Measurements from ENCODE around the gene LAMP1.
"Not testable (repeated sequence)": the region's sequence is repeated elsewhere in the genome, so short reads cannot be mapped to it uniquely, and the experiment has no call there.

Gene LAMP1

GRCh38 chr13:113369189-113369588 lies 72.2 kb downstream of the LAMP1 start:
- Histone ChIP-seq H3K27me3 (ENCODE audit: insufficient read depth, low read depth, severe bottlenecking) (no peaks in the 10 kb centered on the region), H3K9me3 (ENCODE audit: severe bottlenecking) (no peaks in the 10 kb centered on the region), H3K4me3 (ENCODE audit: low read depth, low read length) (no peak overlapping the region), H3K36me3 (no peaks in the 10 kb centered on the region), H3K27ac (no peak overlapping the region)
- DNase-seq, result no peak
- TF ChIP-seq CTCF (IDR thresholded peaks at IDR 0.05; ENCODE audit: low read depth, low read length), result no peak

- Histone ChIP-seq H3K9me3 (ENCODE audit: severe bottlenecking) (no peaks in the 10 kb centered on the region), H3K27ac (no peak overlapping the region), H3K4me3 (ENCODE audit: low read depth, low read length) (no peak overlapping the region), H3K36me3 (no peaks in the 10 kb centered on the region), H3K27me3 (ENCODE audit: insufficient read depth, low read depth, severe bottlenecking) (no peaks in the 10 kb centered on the region)
- TF ChIP-seq CTCF (IDR thresholded peaks at IDR 0.05; ENCODE audit: low read depth, low read length), result no peak
- DNase-seq, result no peak
These were observed 72.8 kb downstream of the LAMP1 start for GRCh38 chr13:113369881-113370280.

GRCh38 chr13:113371061-113371460 lies 74.0 kb downstream of the LAMP1 start:
- DNase-seq, result no peak
- no peaks in the 10 kb centered on the region for H3K27me3 ChIP-seq (ENCODE audit: insufficient read depth, low read depth, severe bottlenecking)
- no peak overlapping the region for H3K27ac ChIP-seq
- H3K9me3 ChIP-seq (ENCODE audit: severe bottlenecking), result no peaks in the 10 kb centered on the region
- H3K4me3 ChIP-seq (ENCODE audit: low read depth, low read length), result no peak overlapping the region
- TF ChIP-seq CTCF (IDR thresholded peaks at IDR 0.05; ENCODE audit: low read depth, low read length), result no peak
- no peaks in the 10 kb centered on the region for H3K36me3 ChIP-seq

GRCh38 chr13:113371701-113372100 lies 74.7 kb downstream of the LAMP1 start:
- not testable (repeated sequence) for H3K4me3 ChIP-seq (ENCODE audit: low read depth, low read length); H3K27me3 ChIP-seq (ENCODE audit: insufficient read depth, low read depth, severe bottlenecking); H3K9me3 ChIP-seq (ENCODE audit: severe bottlenecking); DNase-seq; H3K27ac ChIP-seq; H3K36me3 ChIP-seq

Data from WERI-Rb-1 (cell line).